Measurements from ENCODE around the gene HHATL.

GRCh38 chr3:42655980-42656679 is 46.5 kb downstream of the HHATL start:
- TF ChIP-seq, protein P1, sequence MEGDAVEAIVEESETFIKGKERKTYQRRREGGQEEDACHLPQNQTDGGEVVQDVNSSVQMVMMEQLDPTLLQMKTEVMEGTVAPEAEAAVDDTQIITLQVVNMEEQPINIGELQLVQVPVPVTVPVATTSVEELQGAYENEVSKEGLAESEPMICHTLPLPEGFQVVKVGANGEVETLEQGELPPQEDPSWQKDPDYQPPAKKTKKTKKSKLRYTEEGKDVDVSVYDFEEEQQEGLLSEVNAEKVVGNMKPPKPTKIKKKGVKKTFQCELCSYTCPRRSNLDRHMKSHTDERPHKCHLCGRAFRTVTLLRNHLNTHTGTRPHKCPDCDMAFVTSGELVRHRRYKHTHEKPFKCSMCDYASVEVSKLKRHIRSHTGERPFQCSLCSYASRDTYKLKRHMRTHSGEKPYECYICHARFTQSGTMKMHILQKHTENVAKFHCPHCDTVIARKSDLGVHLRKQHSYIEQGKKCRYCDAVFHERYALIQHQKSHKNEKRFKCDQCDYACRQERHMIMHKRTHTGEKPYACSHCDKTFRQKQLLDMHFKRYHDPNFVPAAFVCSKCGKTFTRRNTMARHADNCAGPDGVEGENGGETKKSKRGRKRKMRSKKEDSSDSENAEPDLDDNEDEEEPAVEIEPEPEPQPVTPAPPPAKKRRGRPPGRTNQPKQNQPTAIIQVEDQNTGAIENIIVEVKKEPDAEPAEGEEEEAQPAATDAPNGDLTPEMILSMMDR (conservative IDR thresholded peaks at IDR 0.05; ENCODE audit: low read depth, low read length), result no peak
- TF ChIP-seq EZH2 (IDR thresholded peaks at IDR 0.05; ENCODE audit: borderline replicate concordance, low read depth, low read length, poor library complexity, severe bottlenecking), result no peak
